Fibroblast of peridontal ligament (primary cell): ENCODE measurements around the gene CMC1.
A peak's percentile ranks its signal among the peaks of the same experiment; 100 is the strongest.

ENCODE experiments used
- DNase-seq: peaks from one replicate; pipeline ENCODE4 v3.0.0-alpha.2; 2010; ENCODE audit errors: extremely low read depth

CMC1 gene

GRCh38 chr3:28300345-28300962 is 59.0 kb downstream of the CMC1 start:
- no peak for DNase-seq

GRCh38 chr3:28301688-28302087 is 60.3 kb downstream of the CMC1 start:
- no peak for DNase-seq

- peak; percentile 36 for DNase-seq
Measured at GRCh38 chr3:28308196-28308595, 66.8 kb downstream of the CMC1 start.

GRCh38 chr3:28315711-28316110 is 74.3 kb downstream of the CMC1 start:
- DNase-seq = no peak

- DNase-seq = no peak
Measured at GRCh38 chr3:28316226-28316625, 74.8 kb downstream of the CMC1 start.

GRCh38 chr3:28317438-28318022 is 76.1 kb downstream of the CMC1 start:
- peak; percentile 46 for DNase-seq

- no peak for DNase-seq
Measured at GRCh38 chr3:28320981-28321380, 79.6 kb downstream of the CMC1 start.

- DNase-seq = peak; percentile 38
Measured at GRCh38 chr3:28322464-28322863, 81.0 kb downstream of the CMC1 start.

- DNase-seq = peak; percentile 58
Measured at GRCh38 chr3:28326458-28326926, 85.1 kb downstream of the CMC1 start.

- DNase-seq = peak; percentile 69
Measured at GRCh38 chr3:28328188-28329151, 87.1 kb downstream of the CMC1 start.

GRCh38 chr3:28334552-28334951 is 93.1 kb downstream of the CMC1 start:
- peak; percentile 42 for DNase-seq

GRCh38 chr3:28335246-28335645 is 93.8 kb downstream of the CMC1 start:
- no peak for DNase-seq

GRCh38 chr3:28337230-28337629 is 95.8 kb downstream of the CMC1 start:
- no peak for DNase-seq

GRCh38 chr3:28343144-28343543 is 101.7 kb downstream of the CMC1 start:
- DNase-seq = no peak

- DNase-seq = no peak
Measured at GRCh38 chr3:28345690-28346089, 104.3 kb downstream of the CMC1 start.

- peak; percentile 95 for DNase-seq
Measured at GRCh38 chr3:28347374-28348264, 106.2 kb downstream of the CMC1 start.

- peak; percentile 95 for DNase-seq
Measured at GRCh38 chr3:28348265-28348628, 106.8 kb downstream of the CMC1 start.

- DNase-seq = peak; percentile 92
Measured at GRCh38 chr3:28348629-28349468, 107.4 kb downstream of the CMC1 start, which contains the start of the genes AZI2 and ZCWPW2. AZI2 (minus strand) TSS chr3:28348824; CDS start chr3:28340617, 8,207 bp downstream. ZCWPW2 (plus strand) TSS chr3:28348721; CDS start chr3:28413069, 64,348 bp downstream.

GRCh38 chr3:28349469-28350000 is 108.1 kb downstream of the CMC1 start:
- no peak for DNase-seq
